Lower lobe of right lung (tissue), 2 donors: ENCODE data around the gene ZNFX1. TPM values are rescaled to one million over a fixed set of nuclear protein-coding genes. Genes with fewer than 3 reads are reported as not detected.

Experiments used
- ATAC-seq, 2 donors: fragments of 200-7000 bp; cut with Tn5 transposase; one replicate each; pipeline ENCODE4 v1.9.1; 2020 to 2022; ENCODE audit warnings: mild to moderate bottlenecking in 2 of 2, moderate library complexity in 2 of 2
- DNase-seq: peaks from one replicate; pipeline ENCODE4 v3.0.0-alpha.2; 2020
- H3K27ac ChIP-seq: fragments of 200-600 bp; one replicate; pipeline ENCODE4 v1.8.0; 2022
- H3K27me3 ChIP-seq: fragments of 200-600 bp; one replicate; pipeline ENCODE4 v1.8.0; 2022; ENCODE audit warnings: low read depth
- H3K36me3 ChIP-seq: fragments of 200-600 bp; one replicate; pipeline ENCODE4 v1.8.0; 2022; ENCODE audit warnings: mild to moderate bottlenecking
- H3K4me1 ChIP-seq: fragments of 200-600 bp; one replicate; pipeline ENCODE4 v1.8.0; 2022
- H3K4me3 ChIP-seq: fragments of 200-600 bp; one replicate; pipeline ENCODE4 v1.8.0; 2022; ENCODE audit warnings: mild to moderate bottlenecking
- H3K9me3 ChIP-seq: fragments of 200-600 bp; one replicate; pipeline ENCODE4 v1.8.0; 2022
- CTCF ChIP-seq: fragments of 200-600 bp; IDR thresholded peaks from one replicate; pipeline ENCODE4 v1.8.0; 2022; ENCODE audit warnings: antibody characterized with exemption, mild to moderate bottlenecking
- intact Hi-C: fragments of 100-400 bp; cut with DNase I; formaldehyde crosslinking; loops from one replicate; pipeline ENCODE4 v1.11.0; 2022
- total RNA-seq: library from RNA; stranded (reverse); fragmentation: NEBNext Ultra II Directional; extraction: Animal tissue kit (Norgen Biotek cat#: 25700); gene quantifications from one replicate; pipeline ENCODE4 v1.2.1, GENCODE V29; 2021
- donor health status: DM: no; HTN: yes; CAD: no; lungs with severe emphysema.

Gene ZNFX1
- total RNA-seq, 1 donor from 2014 or later = 53.9 TPM

- H3K4me1 ChIP-seq = peaks cover 15% of the 10 kb centered on the region
- DNase-seq (no peak), ATAC-seq (no peak)
- no peak overlapping the region for H3K27ac ChIP-seq
- no peaks in the 10 kb centered on the region for H3K9me3 ChIP-seq
- TF ChIP-seq CTCF = no peak
- no peaks in the 10 kb centered on the region for H3K27me3 ChIP-seq
- intact Hi-C loops = no loop called here
- H3K4me3 ChIP-seq = no peak overlapping the region
- peaks cover 100% of the 10 kb centered on the region for H3K36me3 ChIP-seq
These were observed 25.1 kb downstream of the ZNFX1 start for GRCh38 chr20:49252556-49253350.

GRCh38 chr20:49248879-49249665 is 28.8 kb downstream of the ZNFX1 start:
- no peaks in the 10 kb centered on the region for H3K9me3 ChIP-seq
- DNase-seq (no peak), ATAC-seq (no peak)
- H3K36me3 ChIP-seq = peaks cover 100% of the 10 kb centered on the region
- H3K27ac ChIP-seq = peak overlapping the region; percentile 31
- no peak for TF ChIP-seq CTCF
- no peaks in the 10 kb centered on the region for H3K27me3 ChIP-seq
- H3K4me1 ChIP-seq = peaks cover 35% of the 10 kb centered on the region
- H3K4me3 ChIP-seq = no peak overlapping the region
- intact Hi-C loops = no loop called here

GRCh38 chr20:49248301-49248700 is 29.6 kb downstream of the ZNFX1 start:
- Histone ChIP-seq H3K4me3 (no peak overlapping the region), H3K27me3 (no peaks in the 10 kb centered on the region), H3K9me3 (no peaks in the 10 kb centered on the region), H3K36me3 (peaks cover 100% of the 10 kb centered on the region), H3K4me1 (peaks cover 35% of the 10 kb centered on the region), H3K27ac (peak overlapping the region; percentile 31)
- TF ChIP-seq CTCF = no peak
- intact Hi-C loops = no loop called here
- ATAC-seq (no peak), DNase-seq (no peak)

GRCh38 chr20:49247792-49248191 is 30.1 kb downstream of the ZNFX1 start:
- TF ChIP-seq CTCF = no peak
- no peaks in the 10 kb centered on the region for H3K27me3 ChIP-seq
- no peak overlapping the region for H3K4me3 ChIP-seq
- peaks cover 35% of the 10 kb centered on the region for H3K4me1 ChIP-seq
- intact Hi-C loops = no loop called here
- no peaks in the 10 kb centered on the region for H3K9me3 ChIP-seq
- no peak for ATAC-seq
- H3K36me3 ChIP-seq = peaks cover 100% of the 10 kb centered on the region
- no peak for DNase-seq
- peak overlapping the region; percentile 33 for H3K27ac ChIP-seq

GRCh38 chr20:49247169-49247723 is 30.6 kb downstream of the ZNFX1 start:
- intact Hi-C loops = no loop called here
- TF ChIP-seq CTCF = no peak
- no peaks in the 10 kb centered on the region for H3K9me3 ChIP-seq
- peaks cover 35% of the 10 kb centered on the region for H3K4me1 ChIP-seq
- no peak overlapping the region for H3K4me3 ChIP-seq
- no peaks in the 10 kb centered on the region for H3K27me3 ChIP-seq
- peak overlapping the region; percentile 33 for H3K27ac ChIP-seq
- peaks cover 100% of the 10 kb centered on the region for H3K36me3 ChIP-seq
- ATAC-seq (no peak), DNase-seq (no peak)
